Trophoblast cell (in vitro differentiated cells and primary cell): ENCODE data around the gene PKD1.
A peak's percentile ranks its signal among the peaks of the same experiment; 100 is the strongest.

Experiments used
- DNase-seq, 2 donors: peaks; one replicate each; pipeline ENCODE4 v3.0.0-alpha.2; 2016
- H2AFZ ChIP-seq: 2 replicates; pipeline ENCODE4 v1.6.1; 2013; ENCODE audit warnings: low read length, moderate library complexity, mild to moderate bottlenecking; ENCODE audit not compliant: insufficient read depth, poor library complexity
- H2AK5ac ChIP-seq: 2 replicates; pipeline ENCODE4 v1.6.1; 2013; ENCODE audit warnings: mild to moderate bottlenecking, low read length
- H2BK120ac ChIP-seq: 2 replicates; pipeline ENCODE4 v1.6.1; 2013; ENCODE audit warnings: low read length, mild to moderate bottlenecking, moderate library complexity; ENCODE audit not compliant: insufficient read depth, poor library complexity
- H2BK12ac ChIP-seq: 2 replicates; pipeline ENCODE4 v1.6.1; 2013; ENCODE audit warnings: mild to moderate bottlenecking, low read length, moderate library complexity
- H2BK5ac ChIP-seq: 2 replicates; pipeline ENCODE4 v1.6.1; 2013; ENCODE audit warnings: low read length, low read depth, moderate library complexity, mild to moderate bottlenecking; ENCODE audit not compliant: poor library complexity
- H3K14ac ChIP-seq: 2 replicates; pipeline ENCODE4 v1.6.1; 2013; ENCODE audit warnings: mild to moderate bottlenecking, low read length
- H3K18ac ChIP-seq: 2 replicates; pipeline ENCODE4 v1.6.1; 2013; ENCODE audit warnings: mild to moderate bottlenecking, low read length
- H3K23ac ChIP-seq: 2 replicates; pipeline ENCODE4 v1.6.1; 2013; ENCODE audit warnings: low read length
- H3K27ac ChIP-seq: 2 replicates; pipeline ENCODE4 v1.5.1; 2013; ENCODE audit warnings: low read depth, mild to moderate bottlenecking, inconsistent platforms, low read length, moderate library complexity
- H3K27me3 ChIP-seq: 2 replicates; pipeline ENCODE4 v1.6.1; 2013; ENCODE audit warnings: inconsistent platforms, mild to moderate bottlenecking, low read length, moderate library complexity; ENCODE audit not compliant: insufficient read depth
- H3K36me3 ChIP-seq, 2 experiments: 1 replicate in 1 of 2; 2 replicates in 1 of 2; pipeline ENCODE4 v1.6.1; 2013; ENCODE audit warnings: low read length in 2 of 2, mild to moderate bottlenecking in 2 of 2, moderate library complexity in 1 of 2; ENCODE audit not compliant: insufficient read depth in 2 of 2, control insufficient read depth in 1 of 2
- H3K4ac ChIP-seq: 2 replicates; pipeline ENCODE4 v1.6.1; 2013; ENCODE audit warnings: low read depth, mild to moderate bottlenecking, low read length, moderate library complexity
- H3K4me1 ChIP-seq, 2 experiments: 1 replicate in 1 of 2; 2 replicates in 1 of 2; pipeline ENCODE4 v1.6.1; 2013; ENCODE audit warnings: low read length in 2 of 2, mild to moderate bottlenecking in 2 of 2, moderate library complexity in 1 of 2; ENCODE audit not compliant: insufficient read depth in 2 of 2, control insufficient read depth in 1 of 2
- H3K4me2 ChIP-seq: 2 replicates; pipeline ENCODE4 v1.6.1; 2013; ENCODE audit warnings: inconsistent platforms, mild to moderate bottlenecking, low read length, moderate library complexity
- H3K4me3 ChIP-seq: 2 replicates; pipeline ENCODE4 v1.5.1; 2013; ENCODE audit warnings: mild to moderate bottlenecking, low read depth, low read length, inconsistent platforms
- H3K79me1 ChIP-seq: one replicate; pipeline ENCODE4 v1.6.1; 2013; ENCODE audit warnings: low read length
- H3K79me2 ChIP-seq: 2 replicates; pipeline ENCODE4 v1.6.1; 2013; ENCODE audit warnings: low read length, mild to moderate bottlenecking; ENCODE audit not compliant: control insufficient read depth, insufficient read depth, poor library complexity
- H3K9ac ChIP-seq: 2 replicates; pipeline ENCODE4 v1.6.1; 2013; ENCODE audit warnings: mild to moderate bottlenecking, low read length
- H3K9me3 ChIP-seq: 2 replicates; pipeline ENCODE4 v1.6.1; 2013; ENCODE audit warnings: low read depth, mild to moderate bottlenecking, control low read depth, inconsistent platforms, low read length; ENCODE audit not compliant: insufficient read depth
- H4K12ac ChIP-seq: 2 replicates; pipeline ENCODE4 v1.6.1; 2013; ENCODE audit warnings: low read depth, mild to moderate bottlenecking, low read length, moderate library complexity
- H4K8ac ChIP-seq: 2 replicates; pipeline ENCODE4 v1.6.1; 2013; ENCODE audit warnings: low read depth, mild to moderate bottlenecking, low read length, moderate library complexity
- H4K91ac ChIP-seq: one replicate; pipeline ENCODE4 v1.6.1; 2013; ENCODE audit warnings: low read depth, mild to moderate bottlenecking, low read length, moderate library complexity
- WGBS: extraction: QIAGEN DNeasy Blood & Tissue Kit; methylation state at CpG from one replicate; pipeline ENCODE4 v1.1.7; 2013; ENCODE audit warnings: missing lambda C conversion rate; ENCODE audit not compliant: insufficient read length, insufficient coverage; ENCODE audit errors: extremely low coverage; 5-methylcytosine and 5-hydroxymethylcytosine counted together

Gene PKD1

DNA sequence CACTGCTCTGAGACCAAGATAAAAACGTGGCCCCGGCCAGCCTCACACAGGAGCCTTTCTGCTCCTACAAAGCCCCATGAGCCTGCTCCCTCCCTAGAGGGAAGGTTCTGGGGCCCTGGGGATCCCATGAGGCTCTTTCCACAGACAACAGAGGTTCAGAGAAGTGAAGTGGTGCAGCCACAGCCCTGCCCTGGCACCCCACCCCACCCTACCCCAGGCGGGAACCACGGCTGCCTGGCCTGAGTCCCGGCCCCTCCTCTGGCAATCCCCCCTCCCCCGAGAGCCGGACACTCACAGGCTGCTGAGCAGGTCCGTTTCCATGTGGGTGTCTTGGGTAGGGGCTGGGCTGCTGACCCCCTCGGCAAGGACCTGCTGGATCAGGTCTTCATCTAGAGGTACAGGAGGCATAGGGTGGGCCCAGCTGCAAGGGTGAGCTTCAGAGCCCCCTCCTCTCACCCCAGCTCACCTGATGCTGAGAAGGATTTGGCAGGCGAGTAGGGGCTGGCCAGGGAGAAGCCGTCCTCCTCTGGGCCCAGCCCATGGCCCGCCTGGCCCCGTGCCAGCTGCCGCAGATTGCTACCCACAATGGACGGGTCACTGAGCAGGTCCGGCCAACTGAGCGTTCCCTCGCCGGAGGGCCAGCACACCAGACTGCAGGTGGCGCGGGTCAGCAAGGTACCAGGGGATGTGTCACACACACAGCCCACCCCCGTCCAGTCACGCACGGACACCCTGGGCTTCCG is 38.7 kb downstream of the PKD1 start:
- H3K4ac ChIP-seq: no peak overlapping the region
- no peak overlapping the region for H4K91ac ChIP-seq
- H3K4me2 ChIP-seq: no peak overlapping the region
- peak in 1 of 2 donors; percentile 33 for DNase-seq
- H2BK120ac ChIP-seq: no peak overlapping the region
- H3K9me3 ChIP-seq: no peaks in the 10 kb centered on the region
- no peak overlapping the region for H2BK5ac ChIP-seq
- no peak overlapping the region for H3K23ac ChIP-seq
- H2AFZ ChIP-seq: no peak overlapping the region
- no peak overlapping the region for H3K27ac ChIP-seq
- no peaks in the 10 kb centered on the region for H3K79me1 ChIP-seq
- H3K36me3 ChIP-seq: peaks cover 53 to 64% of the 10 kb centered on the region in 2 experiments
- no peaks in the 10 kb centered on the region for H3K79me2 ChIP-seq
- WGBS: no CpG with 5 or more reads among the region's 25 CpGs
- H2BK12ac ChIP-seq: no peak overlapping the region
- H4K8ac ChIP-seq: no peak overlapping the region
- H3K4me3 ChIP-seq: no peak overlapping the region
- H3K14ac ChIP-seq: no peak overlapping the region
- H4K12ac ChIP-seq: no peak overlapping the region
- no peaks in the 10 kb centered on the region for H3K27me3 ChIP-seq
- no peak overlapping the region for H3K18ac ChIP-seq
- no peak overlapping the region for H3K9ac ChIP-seq
- peaks cover 0 to 4% of the 10 kb centered on the region in 2 experiments for H3K4me1 ChIP-seq
- H2AK5ac ChIP-seq: no peak overlapping the region

DNA sequence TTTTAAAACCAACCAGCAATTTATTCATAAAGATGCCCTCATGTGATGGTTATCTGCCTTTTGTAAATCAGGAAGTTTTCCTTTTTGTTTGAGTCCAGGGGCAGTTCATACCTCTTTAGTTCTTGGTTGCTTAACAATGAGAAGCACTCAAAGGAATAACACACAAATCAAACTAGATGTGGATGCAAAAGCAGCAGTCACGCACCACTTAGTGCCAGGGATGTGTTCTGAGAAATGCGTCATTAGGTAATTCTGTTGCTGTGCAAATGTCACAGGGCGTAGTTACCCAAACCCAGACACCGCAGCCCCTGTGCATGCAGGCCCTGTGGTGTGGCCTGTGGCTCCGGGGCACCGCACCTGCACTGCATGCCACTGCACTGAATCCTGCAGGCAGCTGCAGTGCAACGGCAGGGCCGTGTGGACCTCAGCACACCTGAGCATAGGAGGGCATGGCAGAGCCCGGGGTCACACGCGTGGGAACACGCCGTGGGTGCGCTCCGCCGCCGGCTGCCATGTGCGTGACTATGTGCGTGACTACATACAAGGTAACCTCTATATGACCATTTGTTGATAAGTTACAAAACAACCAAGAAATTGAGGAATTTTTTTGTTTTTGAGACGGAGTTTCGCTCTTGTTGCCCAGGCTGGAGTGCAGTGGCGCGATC is 39.6 kb downstream of the PKD1 start:
- no peak overlapping the region for H3K9ac ChIP-seq
- WGBS: no CpG with 5 or more reads among the region's 23 CpGs

DNA sequence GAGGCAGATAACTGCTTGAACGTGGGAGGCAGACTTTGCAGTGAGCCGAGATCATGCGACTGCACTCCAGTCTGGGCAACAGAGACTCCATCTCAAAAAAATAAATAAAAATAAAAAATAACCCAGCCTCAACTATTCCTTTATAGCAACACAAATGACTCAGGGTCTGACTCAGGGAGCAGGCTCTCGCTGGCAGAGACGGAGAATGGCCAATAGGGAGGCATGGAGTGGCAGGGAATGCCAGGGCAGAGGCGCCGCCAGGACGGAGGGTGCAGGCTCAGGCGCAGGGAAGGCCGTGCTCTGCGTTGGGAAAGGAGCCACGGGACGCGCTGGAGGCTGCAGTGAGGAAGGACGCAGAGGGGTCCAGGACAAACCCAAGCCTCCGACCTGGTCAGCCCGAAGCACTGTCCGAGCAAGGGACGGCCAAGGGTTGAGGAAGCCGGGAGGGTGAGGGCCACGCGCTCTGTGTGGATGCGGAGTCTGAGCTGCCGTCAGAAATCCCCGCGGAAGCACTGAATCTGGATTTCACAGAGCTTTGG is 40.3 kb downstream of the PKD1 start:
- peaks cover 7 to 14% of the 10 kb centered on the region in 2 experiments for H3K4me1 ChIP-seq
- H3K79me2 ChIP-seq: no peaks in the 10 kb centered on the region
- H2BK120ac ChIP-seq: no peak overlapping the region

More for the DNA sequence above, 39.6 kb downstream of the PKD1 start:
- H3K79me1 ChIP-seq: peaks cover 3% of the 10 kb centered on the region
- no peaks in the 10 kb centered on the region for H3K9me3 ChIP-seq
- no peak overlapping the region for H3K4ac ChIP-seq
- DNase-seq: peak; percentile 88 to 94
- no peak overlapping the region for H3K18ac ChIP-seq
- H3K4me2 ChIP-seq: no peak overlapping the region
- peaks cover 7 to 10% of the 10 kb centered on the region in 2 experiments for H3K4me1 ChIP-seq
- H2BK5ac ChIP-seq: no peak overlapping the region
- H3K23ac ChIP-seq: no peak overlapping the region
- H4K8ac ChIP-seq: no peak overlapping the region
- no peak overlapping the region for H2BK120ac ChIP-seq
- no peak overlapping the region for H3K14ac ChIP-seq
- no peak overlapping the region for H3K4me3 ChIP-seq
- no peak overlapping the region for H2AK5ac ChIP-seq
- H4K12ac ChIP-seq: no peak overlapping the region
- H2AFZ ChIP-seq: no peak overlapping the region
- H3K27ac ChIP-seq: no peak overlapping the region
- no peaks in the 10 kb centered on the region for H3K27me3 ChIP-seq
- H3K79me2 ChIP-seq: no peaks in the 10 kb centered on the region
- peaks cover 54 to 60% of the 10 kb centered on the region in 2 experiments for H3K36me3 ChIP-seq
- no peak overlapping the region for H2BK12ac ChIP-seq
- no peak overlapping the region for H4K91ac ChIP-seq

DNA sequence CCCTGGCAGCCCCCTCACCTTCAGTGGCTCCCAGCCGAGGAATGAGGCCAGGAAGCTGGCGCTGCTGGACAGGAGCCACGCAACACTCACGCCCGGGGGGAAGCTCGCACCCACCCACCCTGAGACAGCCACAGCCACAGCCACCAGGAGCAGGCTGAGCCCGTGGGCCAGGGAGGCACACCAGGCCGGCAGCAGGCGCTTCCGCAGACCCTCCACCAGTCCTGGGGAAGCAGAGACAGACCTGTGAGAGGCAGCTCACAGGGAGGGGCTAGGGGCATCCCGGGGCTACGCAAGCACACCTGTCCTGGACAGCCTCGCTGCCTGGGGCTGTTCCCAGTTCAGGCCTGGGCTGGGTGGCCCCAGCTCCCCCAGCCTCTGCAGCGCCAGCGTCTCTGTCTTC is 41.9 kb downstream of the PKD1 start:
- Histone ChIP-seq H4K8ac (no peak overlapping the region), H3K27ac (no peak overlapping the region), H2BK12ac (no peak overlapping the region), H2BK5ac (no peak overlapping the region), H3K79me2 (no peaks in the 10 kb centered on the region), H3K27me3 (no peaks in the 10 kb centered on the region), H3K18ac (no peak overlapping the region), H3K9me3 (peaks cover 3% of the 10 kb centered on the region), H3K79me1 (peaks cover 3% of the 10 kb centered on the region), H3K23ac (no peak overlapping the region), H3K36me3 (peaks cover 55 to 61% of the 10 kb centered on the region in 2 experiments), H3K9ac (no peak overlapping the region), H4K12ac (no peak overlapping the region), H3K4me1 (peaks cover 7 to 14% of the 10 kb centered on the region in 2 experiments), H2BK120ac (no peak overlapping the region), H3K4me3 (no peak overlapping the region), H2AK5ac (no peak overlapping the region), H4K91ac (no peak overlapping the region), H2AFZ (no peak overlapping the region), H3K4me2 (no peak overlapping the region), H3K4ac (no peak overlapping the region), H3K14ac (no peak overlapping the region)
- no CpG with 5 or more reads among the region's 15 CpGs for WGBS
- DNase-seq: no peak

More for the DNA sequence above, 40.3 kb downstream of the PKD1 start:
- no peaks in the 10 kb centered on the region for H3K27me3 ChIP-seq
- H2AFZ ChIP-seq: no peak overlapping the region
- no peak overlapping the region for H3K18ac ChIP-seq
- peaks cover 3% of the 10 kb centered on the region for H3K79me1 ChIP-seq
- no peak overlapping the region for H3K27ac ChIP-seq
- H3K9me3 ChIP-seq: no peaks in the 10 kb centered on the region
- no peak overlapping the region for H3K23ac ChIP-seq
- H2BK12ac ChIP-seq: no peak overlapping the region
- WGBS: no CpG with 5 or more reads among the region's 26 CpGs
- no peak overlapping the region for H3K4me2 ChIP-seq
- H4K91ac ChIP-seq: no peak overlapping the region
- H2BK5ac ChIP-seq: no peak overlapping the region
- no peak overlapping the region for H3K9ac ChIP-seq
- H4K8ac ChIP-seq: no peak overlapping the region
- no peak overlapping the region for H3K4ac ChIP-seq
- H3K4me3 ChIP-seq: no peak overlapping the region
- no peak overlapping the region for H4K12ac ChIP-seq
- no peak overlapping the region for H2AK5ac ChIP-seq
- DNase-seq: peak; percentile 30 to 83
- H3K36me3 ChIP-seq: peaks cover 52 to 59% of the 10 kb centered on the region in 2 experiments
- no peak overlapping the region for H3K14ac ChIP-seq
